BE2C (cell line): ENCODE results near the gene PCGF1. TPM values are rescaled to one million over a fixed set of nuclear protein-coding genes. Genes with fewer than 3 reads are reported as not detected.

Source experiments
- DNase-seq: peaks from one replicate; pipeline ENCODE4 v3.0.0-alpha.2; 2020
- H3K27me3 ChIP-seq: fragments of 250-450 bp; sonication (Bioruptor Pico); 2 replicates; pipeline ENCODE4 v1.5.1; 2020; ENCODE audit warnings: mild to moderate bottlenecking
- H3K36me3 ChIP-seq: fragments of 250-450 bp; sonication (Bioruptor Pico); 2 replicates; pipeline ENCODE4 v1.5.1; 2020; ENCODE audit warnings: mild to moderate bottlenecking
- H3K4me1 ChIP-seq: fragments of 250-450 bp; sonication (Bioruptor Pico); 2 replicates; pipeline ENCODE4 v1.5.1; 2020
- H3K4me3 ChIP-seq: 2 replicates; pipeline ENCODE4 v1.5.1; 2011; ENCODE audit warnings: low read depth, low read length
- H3K9me3 ChIP-seq: fragments of 250-450 bp; sonication (Bioruptor Pico); 2 replicates; pipeline ENCODE4 v1.5.1; 2020
- CTCF ChIP-seq: IDR thresholded peaks from 2 replicates; pipeline ENCODE4 v1.5.1; 2012; ENCODE audit warnings: mild to moderate bottlenecking, low read depth, low read length
- polyA plus RNA-seq: library from polyadenylated mRNA; unstranded; fragments of >200 nt; gene quantifications from one replicate; pipeline ENCODE4 v1.2.1, GENCODE V29; 2012; ENCODE audit warnings: low read depth, missing spikeins; ENCODE audit not compliant: insufficient read length, insufficient read depth

The PCGF1 gene
- polyA plus RNA-seq, result 24.9 TPM

- Histone ChIP-seq H3K36me3 (peaks cover 26% of the 10 kb centered on the region), H3K27me3 (no peaks in the 10 kb centered on the region), H3K4me3 (peak within 1 kb of the TSS; percentile 75), H3K9me3 (no peaks in the 10 kb centered on the region), H3K4me1 (peaks cover 6% of the 10 kb centered on the region)
- DNase-seq, result peak; percentile 95
- peak; percentile 61 for TF ChIP-seq CTCF
Measured at GRCh38 chr2:74507145-74507925, at the start of gene PCGF1. Gene PCGF1 (minus strand): TSS chr2:74507695. CDS start chr2:74507668, 27 bp downstream.

- no peaks in the 10 kb centered on the region for H3K36me3 ChIP-seq
- no peak for DNase-seq
- TF ChIP-seq CTCF, result no peak
- H3K4me3 ChIP-seq, result no peak overlapping the region
- no peaks in the 10 kb centered on the region for H3K27me3 ChIP-seq
- H3K4me1 ChIP-seq, result no peaks in the 10 kb centered on the region
- H3K9me3 ChIP-seq, result no peaks in the 10 kb centered on the region
Measured at GRCh38 chr2:74556831-74557370, 49.4 kb upstream of the PCGF1 start.

- no peaks in the 10 kb centered on the region for H3K27me3 ChIP-seq
- no peaks in the 10 kb centered on the region for H3K9me3 ChIP-seq
- H3K4me3 ChIP-seq, result no peak overlapping the region
- DNase-seq, result no peak
- H3K36me3 ChIP-seq, result no peaks in the 10 kb centered on the region; the same call in 1 of the 2 replicates
- no peaks in the 10 kb centered on the region for H3K4me1 ChIP-seq
- TF ChIP-seq CTCF, result no peak
Measured at GRCh38 chr2:74556159-74556558, 48.7 kb upstream of the PCGF1 start.

GRCh38 chr2:74555610-74556103 is 48.2 kb upstream of the PCGF1 start:
- no peak for DNase-seq
- TF ChIP-seq CTCF, result no peak
- H3K9me3 ChIP-seq, result no peaks in the 10 kb centered on the region
- H3K4me1 ChIP-seq, result no peaks in the 10 kb centered on the region
- H3K4me3 ChIP-seq, result no peak overlapping the region
- H3K27me3 ChIP-seq, result no peaks in the 10 kb centered on the region
- H3K36me3 ChIP-seq, result no peaks in the 10 kb centered on the region; the same call in 1 of the 2 replicates

GRCh38 chr2:74554820-74555531 is 47.5 kb upstream of the PCGF1 start:
- no peak for DNase-seq
- no peaks in the 10 kb centered on the region; the same call in 1 of the 2 replicates for H3K36me3 ChIP-seq
- no peaks in the 10 kb centered on the region for H3K4me1 ChIP-seq
- no peak for TF ChIP-seq CTCF
- no peaks in the 10 kb centered on the region for H3K9me3 ChIP-seq
- H3K4me3 ChIP-seq, result peak overlapping the region; percentile 69; the same call in 1 of the 2 replicates
- H3K27me3 ChIP-seq, result no peaks in the 10 kb centered on the region
